ENCODE measurements around the gene STARD10.

DNA sequence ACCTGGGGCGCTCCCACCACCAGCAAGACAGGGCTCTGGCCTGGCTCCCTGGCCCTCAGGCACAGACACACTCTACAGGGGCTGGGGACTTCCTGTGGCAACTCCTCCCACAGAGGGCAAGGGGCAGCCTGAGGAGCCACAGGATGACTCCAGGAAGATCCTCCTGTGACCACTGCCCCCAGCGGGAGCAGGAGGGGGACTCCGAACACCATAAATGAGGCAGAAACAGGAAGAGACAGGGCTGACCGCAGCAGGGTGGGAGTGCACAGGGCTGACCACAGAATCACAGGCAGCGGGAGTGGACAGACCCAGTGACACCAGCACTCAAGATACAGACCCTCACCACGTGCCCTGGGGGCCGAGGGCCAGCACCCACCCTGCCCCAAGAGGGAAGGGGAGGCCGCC, 52.4 kb downstream of the STARD10 start:
- no peak for TF ChIP-seq CTCF (IDR thresholded peaks at IDR 0.05 in 4 of 5, conservative IDR thresholded peaks at IDR 0.05 in 1 of 5)
- TF ChIP-seq POLR2A (IDR thresholded peaks at IDR 0.05), result no peak

Measured in gastrocnemius medialis (tissue), 4 donors.